MM.1S (cell line): Measurements from ENCODE around the gene CUL1.

ENCODE experiments used
- EZH2 ChIP-seq: fragments of 300-600 bp; sonication (generic); optimal IDR thresholded peaks from 2 replicates; pipeline ENCODE3; 2017; ENCODE audit warnings: low read depth, mild to moderate bottlenecking, antibody characterized with exemption, low read length, mixed read lengths
- EZH2phosphoT487 ChIP-seq: fragments of 300-600 bp; sonication (generic); IDR thresholded peaks from 2 replicates; pipeline ENCODE4 v1.6.1; 2018; ENCODE audit warnings: antibody characterized with exemption, low read length
- TF ChIP-seq, protein P1 (sequence below): fragments of 300-600 bp; sonication (generic); IDR thresholded peaks from 2 replicates; pipeline ENCODE4 v1.5.1; 2016; ENCODE audit warnings: antibody characterized with exemption, low read length, mixed read lengths

DNA sequence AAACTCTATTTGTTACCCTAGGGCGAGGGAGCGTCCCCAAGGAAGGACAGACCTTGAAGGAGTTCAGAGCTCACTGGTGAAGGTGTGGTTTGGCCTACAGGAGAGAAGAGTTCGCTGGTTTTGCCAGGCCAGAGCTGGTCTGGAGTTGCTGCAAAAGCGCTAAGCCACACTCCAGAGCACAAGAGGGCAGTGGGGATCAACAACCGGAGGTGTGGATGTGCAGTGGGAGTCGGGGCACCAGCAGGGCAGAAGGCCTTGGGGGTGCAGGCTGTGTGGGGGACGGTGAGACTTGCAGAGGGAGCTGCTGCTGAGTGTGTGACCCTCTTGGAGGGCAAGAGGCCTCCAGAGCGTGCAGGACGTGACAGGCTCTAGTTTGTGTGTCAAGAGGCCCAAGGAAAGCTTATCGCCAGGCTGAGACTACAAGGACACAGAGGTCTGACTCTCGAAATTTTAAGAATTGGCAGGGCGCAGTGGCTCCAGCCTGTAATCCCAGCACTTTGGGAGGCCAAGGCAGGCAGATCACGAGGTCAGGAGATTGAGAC lies 14.3 kb upstream of the CUL1 start:
- TF ChIP-seq EZH2phosphoT487: no peak
- TF ChIP-seq, protein P1, sequence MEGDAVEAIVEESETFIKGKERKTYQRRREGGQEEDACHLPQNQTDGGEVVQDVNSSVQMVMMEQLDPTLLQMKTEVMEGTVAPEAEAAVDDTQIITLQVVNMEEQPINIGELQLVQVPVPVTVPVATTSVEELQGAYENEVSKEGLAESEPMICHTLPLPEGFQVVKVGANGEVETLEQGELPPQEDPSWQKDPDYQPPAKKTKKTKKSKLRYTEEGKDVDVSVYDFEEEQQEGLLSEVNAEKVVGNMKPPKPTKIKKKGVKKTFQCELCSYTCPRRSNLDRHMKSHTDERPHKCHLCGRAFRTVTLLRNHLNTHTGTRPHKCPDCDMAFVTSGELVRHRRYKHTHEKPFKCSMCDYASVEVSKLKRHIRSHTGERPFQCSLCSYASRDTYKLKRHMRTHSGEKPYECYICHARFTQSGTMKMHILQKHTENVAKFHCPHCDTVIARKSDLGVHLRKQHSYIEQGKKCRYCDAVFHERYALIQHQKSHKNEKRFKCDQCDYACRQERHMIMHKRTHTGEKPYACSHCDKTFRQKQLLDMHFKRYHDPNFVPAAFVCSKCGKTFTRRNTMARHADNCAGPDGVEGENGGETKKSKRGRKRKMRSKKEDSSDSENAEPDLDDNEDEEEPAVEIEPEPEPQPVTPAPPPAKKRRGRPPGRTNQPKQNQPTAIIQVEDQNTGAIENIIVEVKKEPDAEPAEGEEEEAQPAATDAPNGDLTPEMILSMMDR: no peak
- no peak for TF ChIP-seq EZH2
